Measurements from ENCODE around the gene BPNT1. TPM values are rescaled to one million over a fixed set of nuclear protein-coding genes. Genes with fewer than 3 reads are reported as not detected.

Gene BPNT1
- total and polyA plus RNA-seq, 2 donors (not counting 3 experiments of a cell fraction or from before 2014, with no cell fraction given), result 20.3 to 29.0 TPM

GRCh38 chr1:220135755-220136154 is 46.2 kb upstream of the BPNT1 start:
- no peak overlapping the region for H3K27ac ChIP-seq (ENCODE audit: insufficient read depth, low read depth, low read length)
- DNase-seq (ENCODE audit: low read depth, low spot score), result no peak
- H3K4me3 ChIP-seq (replicated peaks in 1 of 3; ENCODE audit: insufficient read depth in 1 of 3, low read depth in 1 of 3, low read length in 3 of 3), result no peak overlapping the region
- no peaks in the 10 kb centered on the region for H3K79me2 ChIP-seq (ENCODE audit: control insufficient read depth, insufficient read depth, low read length)
- no peaks in the 10 kb centered on the region for H3K9me1 ChIP-seq (replicated peaks; ENCODE audit: control insufficient read depth, extremely low read depth, insufficient read depth, low read length)
- no peaks in the 10 kb centered on the region for H3K9me3 ChIP-seq (replicated peaks; ENCODE audit: control insufficient read depth, insufficient read depth, low read length)
- dilution Hi-C loops (cut with MboI; ENCODE audit: extremely low pct_ligation_motif_present, low sequenced_read_pairs) (no loop called here), intact Hi-C loops (cut with micrococcal nuclease) (loop anchor here (2.0 kb wide), 1 partner anchor 21 kb away; no protein-coding TSS in a partner anchor)
- ChIA-PET CTCF (interaction anchor here (0.9 to 3.5 kb wide), 4 partner anchors 8 to 145 kb away, joined by 3 to 23 read pairs (median 4); no protein-coding TSS in a partner anchor), POLR2A (no interaction called here)
- FAIRE-seq, result no peak
- no peak overlapping the region for H3K4me2 ChIP-seq (ENCODE audit: insufficient read depth, low read length)
- H3K36me3 ChIP-seq (ENCODE audit: control insufficient read depth in 2 of 2, extremely low read depth in 1 of 2, insufficient read depth in 2 of 2, low read length in 2 of 2), result peaks cover 3 to 4% of the 10 kb centered on the region in 2 experiments
- H3K4me1 ChIP-seq (ENCODE audit: control insufficient read depth, extremely low read depth, insufficient read depth, low read length), result peaks cover 7% of the 10 kb centered on the region
- no TSS peak for BruUV-seq (replicated peaks)
- no peaks in the 10 kb centered on the region for H4K20me1 ChIP-seq (replicated peaks; ENCODE audit: control insufficient read depth, extremely low read depth, insufficient read depth, low read length)
- TF ChIP-seq FOS (IDR thresholded peaks at IDR 0.05; ENCODE audit: borderline replicate concordance, insufficient read depth, low read length) (no peak), GATA2 (IDR thresholded peaks at IDR 0.05; ENCODE audit: insufficient read depth, insufficient read length, low read depth, low read length) (no peak), EZH2 (IDR thresholded peaks at IDR 0.05; ENCODE audit: borderline replicate concordance, low read depth, low read length, severe bottlenecking) (no peak), POLR2A (IDR thresholded peaks at IDR 0.05; ENCODE audit: low read depth, low read length) (no peak), MYC (IDR thresholded peaks at IDR 0.05; ENCODE audit: low read depth, low read length) (no peak), CTCF (IDR thresholded peaks at IDR 0.05; ENCODE audit: extremely low read depth in 1 of 2, insufficient read depth in 1 of 2, low read depth in 1 of 2, low read length in 2 of 2) (no peak), POLR2AphosphoS5 (IDR thresholded peaks at IDR 0.05; ENCODE audit: insufficient read depth, low read depth, low read length) (no peak), JUN (IDR thresholded peaks at IDR 0.05; ENCODE audit: borderline replicate concordance, insufficient read depth, insufficient read length, low read depth) (no peak)
- TF ChIP-seq, protein P1, sequence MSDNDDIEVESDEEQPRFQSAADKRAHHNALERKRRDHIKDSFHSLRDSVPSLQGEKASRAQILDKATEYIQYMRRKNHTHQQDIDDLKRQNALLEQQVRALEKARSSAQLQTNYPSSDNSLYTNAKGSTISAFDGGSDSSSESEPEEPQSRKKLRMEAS (IDR thresholded peaks at IDR 0.05; ENCODE audit: insufficient read depth, insufficient read length), result no peak
- H3K9ac ChIP-seq (replicated peaks; ENCODE audit: extremely low read depth, insufficient read depth, low read length), result no peak overlapping the region
- no peak overlapping the region for H2AFZ ChIP-seq (ENCODE audit: low read depth, low read length)
- no peaks in the 10 kb centered on the region for H3K27me3 ChIP-seq (ENCODE audit: control insufficient read depth in 2 of 2, insufficient read depth in 2 of 2, low read length in 2 of 2)

Data from endothelial cell of umbilical vein (primary cell).